GM18502 (cell line): ENCODE results near the gene SH2D4B.
"Not testable (repeated sequence)": the region's sequence is repeated elsewhere in the genome, so short reads cannot be mapped to it uniquely, and the experiment has no call there.

Source experiments
- ATAC-seq: cut with Tn5 transposase; IDR thresholded peaks from one replicate; pipeline ENCODE4 v1.9.1; 2021; ENCODE audit warnings: mild to moderate bottlenecking; ENCODE audit not compliant: unreplicated experiment, poor library complexity

Gene SH2D4B

GRCh38 chr10:80522756-80523363 is 14.8 kb upstream of the SH2D4B start:
- no peak for ATAC-seq

DNA sequence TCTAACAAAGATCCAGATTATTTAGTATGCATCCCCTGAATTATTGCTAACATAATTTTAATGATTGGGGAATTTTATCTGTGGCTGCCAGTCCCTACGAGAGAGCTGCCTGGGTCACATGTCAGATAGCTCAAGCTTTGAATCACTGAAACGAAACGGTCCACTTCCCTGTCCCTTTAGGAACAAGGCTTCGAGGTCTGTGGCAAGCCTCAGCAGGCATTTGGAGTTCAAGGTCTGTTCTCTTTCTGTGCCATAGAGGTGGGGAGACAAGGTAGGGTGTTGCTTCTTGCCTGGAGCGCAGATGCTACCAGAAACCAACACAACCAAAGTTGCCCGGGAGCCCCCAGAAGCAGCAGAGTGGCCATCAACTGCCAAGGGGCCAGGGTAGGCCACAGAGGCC is 13.9 kb upstream of the SH2D4B start:
- no peak for ATAC-seq

- ATAC-seq: no peak
These were observed 13.4 kb upstream of the SH2D4B start for GRCh38 chr10:80524190-80524909.

DNA sequence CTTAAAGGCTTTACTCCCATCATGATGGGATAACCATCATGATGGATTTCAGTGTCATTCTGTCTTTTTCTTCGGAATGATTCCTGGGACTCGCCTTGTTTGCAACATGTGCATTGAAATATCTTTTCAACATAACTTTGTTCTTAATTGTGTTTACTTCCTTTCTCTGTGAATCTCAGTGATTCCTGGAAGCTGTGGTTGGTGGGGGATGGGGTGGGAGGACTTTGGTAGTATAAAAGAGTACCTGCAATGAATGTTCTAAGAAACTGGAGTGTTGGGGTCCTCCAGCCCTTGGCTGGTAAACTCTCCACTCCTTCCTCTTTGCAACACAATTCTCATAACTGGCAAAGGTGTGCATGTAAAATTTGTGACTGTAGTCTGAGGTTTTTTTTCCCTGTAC is 11.5 kb upstream of the SH2D4B start:
- ATAC-seq: no peak

DNA sequence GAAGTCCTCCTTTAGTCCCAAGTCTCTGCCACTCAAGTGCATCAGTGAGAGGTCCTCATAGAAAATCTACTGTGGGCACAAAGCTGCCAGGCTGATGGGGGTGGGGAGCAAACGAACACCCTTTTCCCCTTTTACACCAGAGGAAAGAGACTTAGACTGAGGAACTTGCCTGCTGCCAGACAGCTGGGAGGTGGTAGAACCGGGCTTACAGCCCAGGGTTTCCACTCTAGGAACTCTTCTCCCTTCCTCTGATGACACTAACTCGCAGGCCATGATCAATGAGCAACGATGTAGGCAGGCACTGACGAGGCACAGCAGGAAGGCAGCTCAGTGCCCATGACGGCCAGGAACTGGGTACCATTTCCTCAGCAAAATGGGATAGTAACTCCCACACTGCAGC is 11.0 kb upstream of the SH2D4B start:
- no peak for ATAC-seq

GRCh38 chr10:80528185-80528700 is 9.5 kb upstream of the SH2D4B start:
- no peak for ATAC-seq

DNA sequence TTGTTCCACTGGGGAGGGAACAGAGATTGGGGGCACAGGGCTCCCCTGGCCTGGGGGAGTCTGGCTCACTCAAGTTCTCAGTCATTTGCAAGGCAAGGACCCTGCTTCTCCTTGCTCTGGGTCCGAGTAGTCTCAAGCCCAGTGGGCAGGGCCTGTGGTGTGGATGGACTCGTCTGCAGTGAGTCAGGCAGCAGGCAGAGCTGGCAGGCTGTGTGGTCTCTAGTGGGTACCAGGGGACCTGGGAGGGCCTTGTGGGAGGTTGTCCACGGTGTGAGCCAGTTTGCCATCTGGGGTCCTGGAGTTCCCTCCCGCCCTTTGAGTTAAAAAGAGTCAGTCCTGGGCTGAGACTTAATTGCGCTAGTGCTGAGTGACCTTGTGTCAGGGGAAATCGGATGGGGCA is 8.8 kb upstream of the SH2D4B start:
- ATAC-seq: no peak

- ATAC-seq: no peak
These were observed 8.1 kb upstream of the SH2D4B start for GRCh38 chr10:80529604-80530003.

GRCh38 chr10:80530251-80530650 is 7.5 kb upstream of the SH2D4B start:
- no peak for ATAC-seq

- ATAC-seq: no peak
These were observed 6.9 kb upstream of the SH2D4B start for GRCh38 chr10:80530816-80531215.

DNA sequence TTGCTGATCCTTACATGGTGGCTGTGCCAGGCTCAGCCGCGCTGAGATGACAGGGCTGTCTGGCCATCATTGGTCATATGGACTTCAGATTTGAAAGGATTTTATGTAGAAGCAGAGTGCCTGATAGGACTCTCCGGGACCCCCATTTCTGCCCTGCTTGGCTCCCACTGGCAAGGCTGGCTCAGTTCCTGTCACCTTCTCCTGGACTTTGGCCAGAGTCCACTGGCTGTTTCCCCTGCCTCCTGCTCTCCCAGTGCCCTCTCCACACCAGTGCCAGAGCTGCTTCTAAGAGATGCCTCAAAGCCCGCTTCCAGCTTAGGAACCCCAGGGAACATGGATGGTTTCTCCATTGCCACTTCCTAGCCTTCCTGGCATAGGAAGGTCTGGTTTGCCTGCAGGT is 5.1 kb upstream of the SH2D4B start:
- ATAC-seq: no peak

DNA sequence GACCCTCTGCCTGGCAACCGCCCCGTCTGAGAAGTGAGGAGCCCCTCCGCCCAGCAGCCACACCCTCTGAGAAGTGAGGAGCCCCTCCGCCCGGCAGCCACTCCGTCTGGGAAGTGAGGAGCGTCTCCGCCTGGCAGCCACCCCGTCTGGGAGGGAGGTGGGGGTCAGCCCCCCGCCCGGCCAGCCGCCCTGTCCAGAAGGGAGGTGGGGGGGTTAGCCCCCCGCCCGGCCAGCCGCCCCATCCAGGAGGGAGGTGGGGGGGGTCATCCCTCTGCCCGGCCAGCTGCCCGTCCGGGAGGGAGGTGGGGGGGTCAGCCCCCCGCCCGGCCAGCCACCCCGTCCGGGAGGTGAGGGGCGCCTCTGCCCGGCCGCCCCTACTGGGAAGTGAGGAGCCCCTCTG is 3.6 kb upstream of the SH2D4B start:
- not testable (repeated sequence) for ATAC-seq

GRCh38 chr10:80534646-80535045 is 3.1 kb upstream of the SH2D4B start:
- not testable (repeated sequence) for ATAC-seq

DNA sequence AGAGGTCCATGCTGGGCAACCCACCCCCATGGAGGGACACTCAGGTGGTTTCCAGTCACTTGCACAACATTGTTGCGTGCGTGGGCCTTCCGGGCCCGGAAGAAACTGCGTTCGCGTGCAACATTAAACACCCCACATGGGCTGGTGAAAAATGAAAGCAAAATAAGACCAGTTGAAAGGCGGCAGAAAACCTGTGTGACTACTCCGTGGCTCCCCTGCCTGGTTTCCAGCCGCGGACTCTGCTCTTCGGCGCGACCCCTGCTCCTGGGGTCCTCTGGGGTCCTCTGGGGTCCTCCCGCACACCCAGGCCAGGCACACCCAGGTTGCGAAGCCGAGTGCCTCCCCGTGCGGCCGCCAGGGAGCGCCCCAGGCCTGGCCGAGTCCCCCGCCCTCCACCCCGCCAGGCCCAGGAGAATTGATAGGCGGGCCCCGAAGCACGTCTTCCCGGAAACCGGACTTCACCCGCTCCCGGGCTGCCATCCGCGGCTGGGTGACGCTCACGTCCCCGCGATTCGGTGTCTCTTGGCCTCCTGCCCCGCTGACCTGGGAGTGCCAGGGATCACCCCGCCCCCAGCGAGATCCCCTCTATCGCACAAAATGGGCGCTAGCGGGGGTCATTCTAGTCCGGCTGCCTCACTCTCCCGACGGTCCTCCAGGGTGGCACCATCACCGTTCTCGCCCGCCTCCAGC is 1.9 kb upstream of the SH2D4B start:
- peak; percentile 87 for ATAC-seq

DNA sequence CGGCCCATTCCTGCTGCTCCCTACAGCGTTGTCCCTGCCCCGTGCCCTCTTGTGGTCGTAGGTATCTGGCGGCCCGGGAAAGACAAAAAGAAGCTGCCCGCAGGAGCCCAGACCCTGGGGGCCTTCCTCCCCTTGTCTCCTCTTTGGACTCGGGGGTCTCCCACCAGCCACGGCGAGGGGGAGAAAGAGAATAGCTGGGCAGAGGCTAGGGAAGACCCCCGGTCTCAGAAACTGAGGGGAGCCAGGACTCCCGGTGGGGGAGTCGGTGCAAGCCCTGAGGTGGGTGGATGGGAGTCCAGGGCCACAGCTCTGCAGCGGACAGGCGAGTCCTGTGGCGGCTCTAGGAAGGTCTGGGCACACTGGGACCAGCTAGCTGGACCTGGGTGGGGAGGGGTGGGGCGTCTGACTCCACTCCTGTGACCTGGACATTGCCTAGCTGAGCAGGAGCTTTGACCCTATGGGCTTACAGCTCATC is 1.3 kb upstream of the SH2D4B start:
- ATAC-seq: no peak

GRCh38 chr10:80537086-80537735 is 491 bp upstream of the SH2D4B start:
- no peak for ATAC-seq

DNA sequence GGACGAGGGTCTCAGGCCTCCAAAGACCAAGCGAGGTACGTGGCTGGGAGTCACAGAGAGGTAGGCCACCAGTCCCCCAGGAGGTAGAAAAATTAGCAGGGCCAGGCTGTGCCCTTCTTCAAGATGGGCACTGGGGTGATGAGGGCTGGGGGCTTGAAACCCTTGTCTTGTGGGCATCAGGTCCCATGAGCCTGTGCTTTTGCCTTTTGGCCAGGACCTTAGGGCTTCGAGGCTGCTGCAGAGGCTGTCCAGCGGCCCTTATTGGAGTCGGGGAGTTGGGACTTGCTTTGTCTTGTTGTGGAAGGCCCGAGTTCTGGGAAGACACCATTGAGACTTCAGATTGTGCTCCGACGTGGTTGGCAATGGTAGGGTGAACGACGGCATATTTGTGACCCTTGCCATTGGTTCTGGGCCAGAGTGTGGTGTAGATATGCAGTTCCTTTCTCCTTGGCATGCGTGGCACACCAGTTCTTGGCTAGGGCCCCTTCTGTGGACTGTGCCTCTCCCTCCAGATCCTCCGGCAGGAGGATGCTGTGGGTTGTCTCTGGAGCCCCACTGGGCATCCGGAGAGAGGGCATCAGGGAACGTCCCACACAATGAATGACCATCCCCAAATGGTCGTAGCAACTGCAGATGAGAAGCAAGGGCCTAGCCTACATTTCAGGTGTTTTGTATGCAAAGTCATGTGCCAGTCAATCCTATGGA is 931 bp downstream of the SH2D4B start:
- ATAC-seq: no peak

- no peak for ATAC-seq
These were observed 1.8 kb downstream of the SH2D4B start for GRCh38 chr10:80539421-80540031.

DNA sequence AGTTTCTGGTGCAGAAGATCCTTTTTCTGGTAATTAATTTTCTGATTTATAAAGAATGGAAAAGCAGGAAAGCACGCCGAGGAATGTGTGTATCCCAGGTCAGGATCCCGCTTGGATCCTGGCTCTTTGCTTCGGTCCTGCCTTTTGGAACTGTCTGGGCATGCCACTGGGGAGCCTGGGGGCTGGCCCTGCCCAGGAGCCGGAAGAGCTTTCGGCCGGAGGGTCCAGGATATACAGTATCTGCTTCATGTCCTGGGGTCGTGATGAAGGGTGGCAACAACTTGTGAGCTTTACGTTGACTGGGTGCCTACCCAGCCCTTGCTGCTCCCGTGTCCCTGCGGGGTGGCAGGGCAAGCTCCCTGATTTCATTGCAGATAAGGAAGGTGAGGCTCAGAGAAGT is 2.4 kb downstream of the SH2D4B start:
- ATAC-seq: no peak

- ATAC-seq: no peak
These were observed 2.9 kb downstream of the SH2D4B start for GRCh38 chr10:80540618-80540980.
